ENCODE measurements around the gene MYO15B.
"Not testable (repeated sequence)": the region's sequence is repeated elsewhere in the genome, so short reads cannot be mapped to it uniquely, and the experiment has no call there.

The MYO15B gene

GRCh38 chr17:75576661-75577060 lies 10.9 kb upstream of the MYO15B start:
- DNase-seq: no peak

DNA sequence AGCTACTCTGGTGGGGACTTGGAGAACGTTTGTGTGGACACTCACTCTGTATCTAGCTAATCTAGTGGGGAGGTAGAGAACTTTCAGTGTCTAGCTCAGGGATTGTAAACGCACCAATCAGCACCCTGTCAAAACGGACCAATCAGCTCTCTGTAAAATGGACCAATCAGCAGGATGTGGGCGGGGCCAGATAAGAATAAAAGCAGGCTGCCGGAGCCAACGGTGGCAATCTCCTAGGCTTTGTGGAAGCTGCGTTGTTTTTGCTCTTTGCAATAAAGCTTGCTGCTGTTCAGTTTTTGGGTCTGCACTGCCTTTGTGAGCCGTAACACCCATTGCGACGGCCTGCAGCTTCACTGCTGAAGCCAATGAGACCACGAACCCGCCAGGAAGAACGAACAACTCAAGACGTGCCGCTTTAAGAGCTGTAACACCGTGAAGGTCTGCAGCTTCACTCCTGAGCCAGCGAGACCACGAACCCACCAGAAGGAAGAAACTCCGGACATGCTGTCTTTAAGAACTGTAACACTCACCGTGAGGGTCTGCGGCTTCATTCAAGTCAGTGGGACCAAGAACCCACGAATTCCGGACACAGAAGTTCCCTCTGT lies 6.4 kb upstream of the MYO15B start:
- DNase-seq: not testable (repeated sequence)

GRCh38 chr17:75583197-75583596 lies 4.4 kb upstream of the MYO15B start:
- not testable (repeated sequence) for DNase-seq

GRCh38 chr17:75584849-75585175 lies 2.8 kb upstream of the MYO15B start:
- no peak for DNase-seq

DNA sequence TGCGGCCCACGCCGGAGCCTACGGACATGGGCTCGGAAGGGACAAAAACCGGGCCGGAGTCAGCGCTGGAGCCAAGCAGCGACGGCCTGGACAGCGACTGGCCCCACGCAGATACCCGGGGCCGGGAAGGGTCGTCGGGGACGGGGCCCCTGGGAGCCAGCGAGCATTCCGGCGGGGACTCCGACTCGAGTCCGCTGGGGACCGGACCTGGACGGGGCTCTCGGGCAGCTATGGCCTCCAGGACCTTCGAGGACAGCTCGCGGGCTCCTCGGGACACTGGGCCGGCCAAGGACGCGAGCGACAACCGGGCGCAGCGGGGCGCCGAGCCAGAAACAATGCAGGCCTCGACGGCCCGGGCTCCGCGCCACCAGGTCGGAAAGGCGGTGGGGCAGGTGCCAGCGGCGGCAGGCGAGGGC lies 1.0 kb downstream of the MYO15B start:
- DNase-seq: no peak

DNA sequence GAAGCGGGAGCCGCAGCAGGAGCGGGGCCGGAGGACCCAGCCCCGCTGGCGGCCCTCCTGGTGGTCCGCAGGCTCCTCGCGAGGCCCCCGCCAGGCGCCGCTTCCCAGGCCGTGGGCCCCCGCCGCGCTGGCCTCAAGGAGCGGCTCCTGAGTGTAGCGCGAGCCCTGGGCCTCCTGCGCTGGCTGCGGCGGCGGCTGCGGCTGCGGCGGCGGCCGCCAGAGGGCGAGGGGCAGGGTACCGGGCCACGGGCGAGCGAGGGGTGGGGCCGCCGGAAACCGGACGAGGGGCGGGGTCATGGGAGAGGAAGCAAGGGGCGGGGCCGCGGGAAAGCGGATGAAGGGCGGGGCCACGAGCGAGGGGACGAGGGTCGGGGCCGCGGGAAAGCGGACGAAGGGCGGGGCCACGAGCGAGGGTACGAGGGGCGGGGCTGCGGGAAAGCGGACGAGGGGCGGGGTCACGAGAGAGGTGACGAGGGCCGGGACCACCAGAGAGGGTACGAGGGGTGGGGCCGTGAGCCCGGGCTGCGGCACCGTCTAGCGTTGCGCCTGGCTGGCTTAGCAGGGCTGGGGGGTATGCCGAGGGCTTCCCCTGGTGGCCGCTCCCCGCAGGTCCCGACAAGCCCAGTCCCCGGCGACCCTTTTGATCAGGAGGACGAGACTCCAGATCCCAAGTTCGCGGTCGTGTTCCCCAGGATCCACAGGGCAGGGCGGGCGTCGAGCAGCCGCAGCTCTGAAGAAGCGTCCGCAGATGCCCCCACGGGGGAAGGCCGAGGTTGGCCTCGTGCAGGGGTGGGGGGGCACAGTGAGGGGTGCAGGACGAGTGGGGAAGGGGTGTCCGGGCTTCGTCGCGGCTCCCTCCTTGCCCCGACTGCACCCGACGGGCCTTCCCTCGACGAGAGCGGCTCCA lies 1.7 kb downstream of the MYO15B start:
- peak; percentile 97 for DNase-seq

DNA sequence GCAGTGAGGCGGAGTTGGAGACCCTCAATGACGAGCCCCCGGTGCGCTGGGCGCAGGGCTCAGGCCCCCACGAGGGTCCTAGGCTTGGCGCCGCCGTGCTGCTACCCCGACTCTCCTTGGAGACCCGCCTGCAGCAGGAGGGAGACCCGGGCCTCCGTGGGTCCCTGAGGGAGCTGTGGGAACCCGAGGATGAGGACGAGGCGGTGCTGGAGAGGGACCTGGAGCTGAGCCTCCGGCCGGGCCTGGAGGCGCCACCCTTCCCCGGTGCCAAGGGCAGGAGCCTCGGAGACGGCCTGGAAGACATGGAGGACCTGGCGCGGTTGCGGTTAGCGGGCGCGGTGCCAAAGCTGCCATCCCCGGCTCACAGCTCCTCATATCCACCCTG lies 2.3 kb downstream of the MYO15B start:
- DNase-seq: peak; percentile 44

GRCh38 chr17:75590314-75590761 lies 2.7 kb downstream of the MYO15B start:
- DNase-seq: no peak

DNA sequence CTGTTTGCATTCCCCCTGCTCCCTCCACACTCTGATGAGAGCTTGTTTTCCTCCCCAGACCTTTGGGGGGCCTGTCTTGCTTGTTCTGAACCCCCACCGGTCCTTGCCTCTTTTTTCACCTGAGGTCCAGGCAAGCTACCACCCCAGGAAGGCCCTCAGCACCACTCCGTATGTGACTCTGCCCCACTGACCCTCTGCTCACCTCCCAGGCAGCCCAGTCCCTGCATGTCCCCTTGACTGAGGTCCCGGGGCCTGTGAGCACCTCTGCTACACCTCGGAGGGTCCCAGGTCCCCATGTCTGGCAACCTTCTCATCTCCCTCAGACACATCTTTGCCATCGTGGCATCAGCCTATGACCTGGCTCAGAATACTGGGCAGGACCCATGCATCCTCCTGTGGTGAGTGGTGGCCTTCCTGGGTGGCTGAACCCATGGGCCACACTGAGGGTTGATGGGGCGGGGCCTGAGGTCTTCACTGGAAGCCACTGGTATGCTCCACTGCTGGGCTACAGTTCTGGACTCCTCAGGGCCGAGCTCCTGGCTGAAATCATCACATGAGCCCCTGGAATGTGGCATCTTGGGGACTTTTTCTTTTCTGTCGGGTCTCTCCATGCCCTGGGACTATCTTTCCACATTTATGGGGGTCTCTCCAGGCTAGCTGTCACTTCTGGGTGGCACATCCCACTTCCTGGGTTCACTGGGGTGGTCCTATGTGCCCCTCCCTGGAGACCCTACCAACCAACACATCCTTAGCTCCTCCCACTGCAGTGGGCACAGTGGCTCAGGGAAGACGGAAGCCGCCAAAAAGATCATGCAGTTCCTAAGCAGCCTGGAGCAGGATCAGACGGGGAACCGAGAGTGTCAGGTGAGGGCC lies 3.5 kb downstream of the MYO15B start:
- DNase-seq: no peak

DNA sequence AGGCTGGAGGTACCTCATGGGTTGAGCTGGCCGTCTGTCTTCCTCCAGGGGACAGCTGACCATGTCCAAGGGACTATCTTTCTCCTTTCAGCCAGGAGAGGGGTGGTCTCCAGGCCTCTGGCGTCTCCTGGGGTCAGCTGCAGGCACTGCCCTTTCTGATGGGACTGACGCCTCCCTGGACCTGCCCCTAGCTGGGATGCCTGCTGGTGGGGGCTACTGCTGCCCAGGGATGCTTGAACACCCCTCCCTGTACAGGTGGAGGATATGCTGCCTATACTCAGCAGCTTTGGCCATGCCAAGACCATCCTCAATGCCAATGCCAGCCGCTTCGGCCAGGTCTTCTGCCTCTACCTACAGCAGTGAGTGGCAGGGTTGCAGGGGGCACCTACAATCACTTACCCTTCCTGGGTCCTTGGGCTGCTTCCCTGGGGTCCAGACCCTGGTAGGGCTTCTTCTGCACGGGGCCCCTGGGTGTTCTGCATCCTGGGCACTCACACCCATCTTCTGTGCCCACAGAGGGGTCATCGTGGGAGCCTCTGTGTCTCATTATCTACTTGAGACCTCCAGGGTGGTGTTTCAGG lies 4.2 kb downstream of the MYO15B start:
- no peak for DNase-seq

DNA sequence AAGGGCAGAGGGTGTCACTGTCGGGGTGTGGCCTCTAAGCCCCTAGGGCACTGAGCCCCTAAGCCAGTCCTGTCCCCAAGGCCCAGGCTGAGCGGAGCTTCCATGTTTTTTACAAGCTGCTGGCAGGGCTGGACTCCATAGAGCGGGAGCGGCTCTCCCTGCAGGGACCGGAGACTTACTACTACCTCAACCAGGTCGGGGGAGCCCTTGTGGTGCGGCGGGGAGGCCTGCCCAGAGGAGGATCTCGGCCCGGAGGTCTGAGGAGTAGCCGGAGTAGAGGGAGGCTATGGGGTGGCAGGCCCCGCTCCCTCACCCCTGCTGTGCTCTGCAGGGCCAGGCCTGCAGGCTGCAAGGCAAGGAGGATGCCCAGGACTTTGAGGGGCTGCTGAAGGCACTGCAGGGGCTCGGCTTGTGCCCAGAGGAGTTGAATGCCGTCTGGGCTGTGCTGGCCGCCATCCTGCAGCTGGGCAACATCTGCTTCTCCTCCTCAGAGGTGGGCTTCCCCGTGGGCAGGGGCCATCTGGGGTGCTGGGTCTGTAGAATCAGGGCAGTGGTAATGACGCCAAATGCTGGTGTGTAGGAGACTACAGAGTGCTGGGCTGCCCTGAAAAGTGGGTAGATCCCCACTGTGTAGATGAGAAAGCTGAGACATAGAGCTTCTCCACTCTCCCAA lies 4.9 kb downstream of the MYO15B start:
- DNase-seq: no peak

- not testable (repeated sequence) for DNase-seq
These were observed 5.8 kb downstream of the MYO15B start for GRCh38 chr17:75593430-75593829.

- no peak for DNase-seq
These were observed 7.1 kb downstream of the MYO15B start for GRCh38 chr17:75594499-75595283.

DNA sequence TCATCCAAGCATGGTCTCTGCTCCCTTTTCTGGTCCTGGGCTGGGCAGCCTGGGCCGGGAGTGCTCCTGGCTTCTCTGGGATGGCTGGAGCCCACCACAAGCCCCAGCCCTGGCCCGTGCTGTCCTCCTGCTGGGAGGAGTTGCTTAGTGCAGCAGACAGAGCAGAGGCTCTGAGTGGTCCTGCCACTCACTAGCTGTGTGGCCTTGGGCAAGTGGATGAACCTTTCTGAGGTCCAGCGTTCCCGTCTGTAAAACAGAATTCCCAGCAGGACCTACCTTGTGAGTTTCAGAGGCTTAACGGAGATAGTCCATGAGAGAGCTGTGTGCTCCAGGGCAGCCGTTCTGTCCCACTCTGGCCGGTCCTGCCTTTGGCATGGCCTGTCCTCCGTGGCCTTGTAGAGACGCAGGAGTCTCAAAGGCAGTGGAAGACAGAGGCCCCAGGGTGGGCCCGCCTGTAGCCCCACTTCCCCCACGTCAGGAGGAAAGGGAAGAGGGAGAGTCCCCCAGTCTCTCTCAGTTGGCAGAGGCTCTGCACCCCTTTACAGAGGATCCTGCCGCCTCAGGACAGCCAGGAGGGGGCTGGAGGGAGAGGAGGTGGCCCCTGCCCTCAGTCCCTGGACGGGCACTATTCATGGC lies 7.8 kb downstream of the MYO15B start:
- no peak for DNase-seq

- DNase-seq: no peak
These were observed 8.3 kb downstream of the MYO15B start for GRCh38 chr17:75595920-75596313.

GRCh38 chr17:75596320-75597087 lies 8.9 kb downstream of the MYO15B start:
- DNase-seq: peak; percentile 27

GRCh38 chr17:75601057-75601987 lies 13.7 kb downstream of the MYO15B start:
- peak; percentile 87 for DNase-seq

DNA sequence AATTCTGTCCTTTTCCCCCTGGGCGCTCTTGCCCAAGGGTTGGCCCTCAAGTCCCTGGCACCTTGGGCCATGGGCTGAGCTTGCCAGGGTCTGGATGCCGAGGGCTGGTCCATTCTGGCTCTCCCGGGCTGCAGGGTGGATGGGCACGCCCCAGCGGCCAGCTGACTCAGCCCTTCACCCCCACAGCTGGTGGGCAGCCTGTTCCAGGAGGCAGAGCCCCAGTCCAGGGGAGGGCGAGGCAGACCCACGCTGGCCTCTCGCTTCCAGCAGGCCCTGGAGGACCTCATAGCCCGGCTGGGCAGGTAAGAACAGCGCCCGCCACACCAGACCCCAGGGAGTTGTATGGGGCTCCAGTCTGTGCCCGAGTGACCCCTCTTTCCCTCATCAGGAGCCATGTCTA lies 15.0 kb downstream of the MYO15B start:
- no peak for DNase-seq

GRCh38 chr17:75603123-75603522 lies 15.5 kb downstream of the MYO15B start:
- no peak for DNase-seq
